Epidermal melanocyte (primary cell): ENCODE measurements around the gene ACP3.
A peak's percentile ranks its signal among the peaks of the same experiment; 100 is the strongest.
"Not testable (repeated sequence)": the region's sequence is repeated elsewhere in the genome, so short reads cannot be mapped to it uniquely, and the experiment has no call there.

ENCODE experiments used
- DNase-seq: peaks from one replicate; pipeline ENCODE4 v3.0.0; 2011; ENCODE audit warnings: low spot score; ENCODE audit not compliant: insufficient read length

Gene ACP3

GRCh38 chr3:132360717-132361116, 43.5 kb downstream of the ACP3 start:
- DNase-seq, result no peak

- no peak for DNase-seq
These were observed 45.1 kb downstream of the ACP3 start for GRCh38 chr3:132362329-132362728.

- DNase-seq, result no peak
These were observed 51.3 kb downstream of the ACP3 start for GRCh38 chr3:132368515-132368914.

- no peak for DNase-seq
These were observed 51.8 kb downstream of the ACP3 start for GRCh38 chr3:132368962-132369361.

- DNase-seq, result not testable (repeated sequence)
These were observed 59.7 kb downstream of the ACP3 start for GRCh38 chr3:132376945-132377354.

- no peak for DNase-seq
These were observed 61.0 kb downstream of the ACP3 start for GRCh38 chr3:132378048-132378762.

GRCh38 chr3:132378846-132379245, 61.6 kb downstream of the ACP3 start:
- DNase-seq, result no peak

- DNase-seq, result no peak
These were observed 63.7 kb downstream of the ACP3 start for GRCh38 chr3:132380920-132381319.

- DNase-seq, result no peak
These were observed 64.2 kb downstream of the ACP3 start for GRCh38 chr3:132381348-132381944.

GRCh38 chr3:132382267-132382666, 65.1 kb downstream of the ACP3 start:
- DNase-seq, result no peak

GRCh38 chr3:132382688-132383194, 65.5 kb downstream of the ACP3 start:
- no peak for DNase-seq

GRCh38 chr3:132386259-132386658, 69.1 kb downstream of the ACP3 start:
- no peak for DNase-seq

- DNase-seq, result not testable (repeated sequence)
These were observed 75.5 kb downstream of the ACP3 start for GRCh38 chr3:132392675-132393074.

- DNase-seq, result peak; percentile 47
These were observed 77.1 kb downstream of the ACP3 start for GRCh38 chr3:132394320-132394719.

- DNase-seq, result no peak
These were observed 77.9 kb downstream of the ACP3 start for GRCh38 chr3:132395126-132395525.

GRCh38 chr3:132396255-132396654, 79.0 kb downstream of the ACP3 start:
- DNase-seq, result no peak

- not testable (repeated sequence) for DNase-seq
These were observed 79.6 kb downstream of the ACP3 start for GRCh38 chr3:132396776-132397175.

- peak; percentile 88 for DNase-seq
These were observed 82.1 kb downstream of the ACP3 start for GRCh38 chr3:132399054-132399929.

GRCh38 chr3:132401255-132401654, 84.0 kb downstream of the ACP3 start:
- no peak for DNase-seq

- DNase-seq, result no peak
These were observed 87.1 kb downstream of the ACP3 start for GRCh38 chr3:132404276-132404675.

- no peak for DNase-seq
These were observed 88.0 kb downstream of the ACP3 start for GRCh38 chr3:132405188-132405587.
